A673 (cell line): Measurements from ENCODE around the gene NKAPL. TPM values are rescaled to one million over a fixed set of nuclear protein-coding genes. Genes with fewer than 3 reads are reported as not detected.

Experiments used
- BruUV-seq: library from RNA; stranded (reverse); fragments of 400-500 nt; replicated peaks from 2 replicates; lab custom pipeline; 2021; lab: Mats Ljungman, UMichigan
- CTCF ChIA-PET: fragments of 300-600 bp; sonication (Branson Sonifier 250); formaldehyde crosslinking; loops from one replicate; lab custom pipeline; 2022; ENCODE audit warnings: antibody characterized with exemption; lab: Charles Lee
- POLR2A ChIA-PET: fragments of 300-600 bp; sonication (Branson Sonifier 250); formaldehyde crosslinking; loops from one replicate; lab custom pipeline; 2022; ENCODE audit warnings: antibody characterized with exemption; ENCODE audit not compliant: low non-redundant PET; lab: Charles Lee
- DNase-seq: peaks from one replicate; pipeline ENCODE4 v3.0.0-alpha.2; 2015; ENCODE audit warnings: low spot score
- H3K27ac ChIP-seq: fragments of 200-600 bp; sonication (generic); 2 replicates; pipeline ENCODE4 v1.5.1; 2016; ENCODE audit warnings: mixed run types, low read depth, mild to moderate bottlenecking, mixed read lengths, antibody characterized with exemption, low read length; ENCODE audit not compliant: poor library complexity, severe bottlenecking
- H3K27me3 ChIP-seq: fragments of 200-600 bp; sonication (generic); replicated peaks from 2 replicates; pipeline ENCODE4 v1.6.1; 2017; ENCODE audit warnings: mixed run types, low read depth, mild to moderate bottlenecking, mixed read lengths, antibody characterized with exemption, low read length; ENCODE audit not compliant: insufficient read depth, poor library complexity
- H3K36me3 ChIP-seq: fragments of 200-600 bp; sonication (generic); 2 replicates; pipeline ENCODE4 v1.6.1; 2016; ENCODE audit warnings: mixed run types, mild to moderate bottlenecking, mixed read lengths, antibody characterized with exemption, low read length; ENCODE audit not compliant: insufficient read depth, poor library complexity, severe bottlenecking
- H3K4me1 ChIP-seq: fragments of 200-600 bp; sonication (generic); 2 replicates; pipeline ENCODE4 v1.6.1; 2017; ENCODE audit warnings: mixed run types, mild to moderate bottlenecking, mixed read lengths, antibody characterized with exemption, low read length; ENCODE audit not compliant: insufficient read depth, poor library complexity, severe bottlenecking
- H3K4me3 ChIP-seq: fragments of 200-600 bp; sonication (generic); 2 replicates; pipeline ENCODE4 v1.5.1; 2016; ENCODE audit warnings: low read depth, mixed run types, mild to moderate bottlenecking, mixed read lengths, low read length; ENCODE audit not compliant: poor library complexity, severe bottlenecking
- H3K9me3 ChIP-seq: fragments of 200-600 bp; sonication (generic); 2 replicates; pipeline ENCODE4 v1.6.1; 2016; ENCODE audit warnings: mixed run types, low read depth, mild to moderate bottlenecking, mixed read lengths, antibody characterized with exemption, low read length; ENCODE audit not compliant: poor library complexity, severe bottlenecking
- EZH2 ChIP-seq: fragments of 200-600 bp; sonication (generic); IDR thresholded peaks from 2 replicates; pipeline ENCODE4 v1.6.1; 2017; ENCODE audit warnings: borderline replicate concordance, low read depth, mild to moderate bottlenecking, mixed read lengths, antibody characterized with exemption, low read length; ENCODE audit not compliant: poor library complexity, severe bottlenecking
- intact Hi-C: fragments of 100-400 bp; cut with micrococcal nuclease; formaldehyde crosslinking; loops from one replicate; pipeline ENCODE4 v1.10.0; 2022; ENCODE audit not compliant: unreplicated experiment
- total RNA-seq: library from RNA; stranded (reverse); gene quantifications from 2 replicates; pipeline ENCODE4 v1.2.3, GENCODE V29; 2021
- TF ChIP-seq, protein P1 (sequence below): fragments of 300-800, 200-600 bp; sonication (generic); conservative IDR thresholded peaks from 2 replicates; pipeline ENCODE4 v1.5.1; 2017; ENCODE audit warnings: low read depth, mild to moderate bottlenecking, antibody characterized with exemption, low read length, moderate library complexity, mixed read lengths

The NKAPL gene
- total RNA-seq, 1 experiment from 2014 or later = not detected

DNA sequence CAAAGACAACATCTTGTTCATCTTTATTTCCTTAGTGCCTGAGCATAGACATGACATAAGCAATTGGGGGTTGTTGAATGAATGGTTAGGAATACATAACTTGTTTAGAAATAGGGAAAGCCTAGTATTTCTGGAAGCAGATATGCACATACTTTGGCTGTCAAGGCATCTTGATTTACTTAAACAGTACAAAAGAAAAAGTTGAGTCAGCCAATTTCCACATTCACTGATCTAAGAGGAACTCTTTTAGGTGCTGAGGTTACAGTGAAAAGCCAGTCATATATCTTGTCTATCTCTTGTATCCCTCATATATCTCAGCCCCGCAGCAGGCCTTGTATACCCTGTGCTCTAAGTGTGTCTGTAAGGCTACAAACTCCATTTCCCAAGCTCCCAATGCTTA is 18.6 kb upstream of the NKAPL start:
- TF ChIP-seq, protein P1, sequence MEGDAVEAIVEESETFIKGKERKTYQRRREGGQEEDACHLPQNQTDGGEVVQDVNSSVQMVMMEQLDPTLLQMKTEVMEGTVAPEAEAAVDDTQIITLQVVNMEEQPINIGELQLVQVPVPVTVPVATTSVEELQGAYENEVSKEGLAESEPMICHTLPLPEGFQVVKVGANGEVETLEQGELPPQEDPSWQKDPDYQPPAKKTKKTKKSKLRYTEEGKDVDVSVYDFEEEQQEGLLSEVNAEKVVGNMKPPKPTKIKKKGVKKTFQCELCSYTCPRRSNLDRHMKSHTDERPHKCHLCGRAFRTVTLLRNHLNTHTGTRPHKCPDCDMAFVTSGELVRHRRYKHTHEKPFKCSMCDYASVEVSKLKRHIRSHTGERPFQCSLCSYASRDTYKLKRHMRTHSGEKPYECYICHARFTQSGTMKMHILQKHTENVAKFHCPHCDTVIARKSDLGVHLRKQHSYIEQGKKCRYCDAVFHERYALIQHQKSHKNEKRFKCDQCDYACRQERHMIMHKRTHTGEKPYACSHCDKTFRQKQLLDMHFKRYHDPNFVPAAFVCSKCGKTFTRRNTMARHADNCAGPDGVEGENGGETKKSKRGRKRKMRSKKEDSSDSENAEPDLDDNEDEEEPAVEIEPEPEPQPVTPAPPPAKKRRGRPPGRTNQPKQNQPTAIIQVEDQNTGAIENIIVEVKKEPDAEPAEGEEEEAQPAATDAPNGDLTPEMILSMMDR = no peak
- no peak for TF ChIP-seq EZH2
- BruUV-seq = no TSS peak
- CTCF ChIA-PET = no interaction called here
- H3K36me3 ChIP-seq = peaks cover 8% of the 10 kb centered on the region
- H3K4me3 ChIP-seq = no peak overlapping the region
- no peaks in the 10 kb centered on the region for H3K27me3 ChIP-seq
- no peaks in the 10 kb centered on the region for H3K4me1 ChIP-seq
- POLR2A ChIA-PET = no interaction called here
- intact Hi-C loops = no loop called here
- H3K27ac ChIP-seq = no peak overlapping the region
- H3K9me3 ChIP-seq = no peaks in the 10 kb centered on the region
- no peak for DNase-seq

DNA sequence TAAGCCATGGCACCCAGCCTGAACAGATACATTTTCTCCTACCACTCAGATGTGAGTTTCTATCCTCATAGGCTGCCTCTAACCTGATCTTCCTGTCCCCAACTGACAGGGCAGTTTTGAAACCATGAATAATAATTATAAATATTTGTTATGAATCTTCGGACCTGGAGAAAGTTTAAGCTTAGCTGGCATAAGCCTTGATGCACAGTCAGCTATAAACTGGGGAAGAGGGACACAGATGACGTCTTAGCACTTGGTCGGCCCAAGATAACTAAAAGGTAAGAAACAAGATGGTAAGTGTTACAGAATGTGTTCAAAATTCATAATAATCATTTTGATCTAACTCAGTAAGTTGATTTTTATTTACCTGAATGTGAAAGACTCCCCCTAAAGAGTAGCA is 15.2 kb upstream of the NKAPL start:
- ChIA-PET CTCF (no interaction called here), POLR2A (no interaction called here)
- intact Hi-C loops = no loop called here

DNA sequence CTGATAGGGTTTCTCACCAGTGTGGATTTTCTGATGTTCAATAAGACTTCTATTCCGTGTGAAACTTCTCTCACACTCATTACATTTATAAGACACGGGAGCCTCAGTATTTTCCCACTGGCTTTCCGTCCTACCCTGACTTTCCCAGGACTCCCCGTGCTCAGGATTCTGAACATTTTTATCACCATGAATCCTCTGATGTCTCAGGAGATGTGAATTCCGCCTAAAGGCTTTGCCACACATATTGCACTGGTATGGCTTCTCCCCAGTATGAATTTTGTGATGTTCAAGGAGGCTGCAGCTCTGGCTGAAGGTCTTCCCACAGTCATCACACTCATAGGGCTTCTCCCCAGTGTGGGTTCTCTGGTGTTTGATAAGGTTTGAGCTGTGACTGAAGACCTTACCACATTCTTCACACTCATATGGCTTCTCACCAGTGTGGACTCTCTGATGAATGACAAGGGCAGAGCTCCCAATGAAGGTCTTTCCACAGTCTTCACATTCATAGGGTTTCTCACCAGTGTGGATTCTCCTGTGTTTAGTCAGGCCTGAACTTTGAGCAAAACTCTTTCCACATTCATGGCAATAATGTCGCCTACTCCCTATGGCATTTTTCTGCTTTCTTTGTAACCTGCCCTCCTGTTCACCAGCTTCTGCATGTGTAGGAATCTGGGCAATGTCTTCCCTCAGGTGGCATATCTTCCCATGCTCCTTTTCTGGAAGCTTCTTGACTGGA is 13.7 kb upstream of the NKAPL start:
- CTCF ChIA-PET = no interaction called here
- TF ChIP-seq, protein P1 = no peak
- no peak for TF ChIP-seq EZH2

More for the DNA sequence above, 15.2 kb upstream of the NKAPL start:
- Histone ChIP-seq H3K36me3 (peaks cover 15% of the 10 kb centered on the region), H3K27me3 (no peaks in the 10 kb centered on the region), H3K27ac (no peak overlapping the region), H3K9me3 (no peaks in the 10 kb centered on the region), H3K4me3 (no peak overlapping the region), H3K4me1 (no peaks in the 10 kb centered on the region)
- no TSS peak for BruUV-seq
- no peak for DNase-seq
- TF ChIP-seq, protein P1 = no peak
- TF ChIP-seq EZH2 = no peak

More for the DNA sequence above, 13.7 kb upstream of the NKAPL start:
- POLR2A ChIA-PET = no interaction called here
- no peak overlapping the region for H3K27ac ChIP-seq
- TSS peak; percentile 18 for BruUV-seq
- no peak for DNase-seq
- H3K9me3 ChIP-seq = no peaks in the 10 kb centered on the region
- no peaks in the 10 kb centered on the region for H3K27me3 ChIP-seq
- peaks cover under 1% of the 10 kb centered on the region for H3K4me1 ChIP-seq
- H3K4me3 ChIP-seq = no peak overlapping the region
- peaks cover 15% of the 10 kb centered on the region for H3K36me3 ChIP-seq
- intact Hi-C loops = no loop called here
